GM19463 (cell line): ENCODE measurements around the gene CYTH3.

ENCODE experiments used
- ATAC-seq: cut with Tn5 transposase; IDR thresholded peaks from one replicate; pipeline ENCODE4 v1.9.1; 2021; ENCODE audit warnings: mild to moderate bottlenecking, moderate library complexity; ENCODE audit not compliant: unreplicated experiment

CYTH3 gene

DNA sequence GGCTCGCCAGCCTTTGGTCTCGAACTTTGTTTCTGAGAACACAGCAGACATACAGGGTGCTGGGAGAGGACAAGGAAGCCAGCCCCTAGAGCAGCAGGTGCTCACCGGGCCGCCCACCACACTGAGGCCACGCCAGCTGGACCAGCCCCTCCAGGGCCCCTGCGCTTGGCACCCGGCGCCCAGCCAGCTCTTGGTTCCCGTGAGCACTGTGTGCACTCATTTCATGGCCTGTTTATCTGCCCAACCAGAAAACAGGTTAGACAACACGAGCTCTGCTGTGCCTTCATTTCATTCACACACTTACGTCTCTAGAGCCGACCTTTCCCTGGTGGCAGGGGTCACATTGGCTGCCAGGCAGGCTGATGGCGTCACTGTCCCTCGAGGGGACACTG lies 104.0 kb downstream of the CYTH3 start:
- ATAC-seq, result no peak

DNA sequence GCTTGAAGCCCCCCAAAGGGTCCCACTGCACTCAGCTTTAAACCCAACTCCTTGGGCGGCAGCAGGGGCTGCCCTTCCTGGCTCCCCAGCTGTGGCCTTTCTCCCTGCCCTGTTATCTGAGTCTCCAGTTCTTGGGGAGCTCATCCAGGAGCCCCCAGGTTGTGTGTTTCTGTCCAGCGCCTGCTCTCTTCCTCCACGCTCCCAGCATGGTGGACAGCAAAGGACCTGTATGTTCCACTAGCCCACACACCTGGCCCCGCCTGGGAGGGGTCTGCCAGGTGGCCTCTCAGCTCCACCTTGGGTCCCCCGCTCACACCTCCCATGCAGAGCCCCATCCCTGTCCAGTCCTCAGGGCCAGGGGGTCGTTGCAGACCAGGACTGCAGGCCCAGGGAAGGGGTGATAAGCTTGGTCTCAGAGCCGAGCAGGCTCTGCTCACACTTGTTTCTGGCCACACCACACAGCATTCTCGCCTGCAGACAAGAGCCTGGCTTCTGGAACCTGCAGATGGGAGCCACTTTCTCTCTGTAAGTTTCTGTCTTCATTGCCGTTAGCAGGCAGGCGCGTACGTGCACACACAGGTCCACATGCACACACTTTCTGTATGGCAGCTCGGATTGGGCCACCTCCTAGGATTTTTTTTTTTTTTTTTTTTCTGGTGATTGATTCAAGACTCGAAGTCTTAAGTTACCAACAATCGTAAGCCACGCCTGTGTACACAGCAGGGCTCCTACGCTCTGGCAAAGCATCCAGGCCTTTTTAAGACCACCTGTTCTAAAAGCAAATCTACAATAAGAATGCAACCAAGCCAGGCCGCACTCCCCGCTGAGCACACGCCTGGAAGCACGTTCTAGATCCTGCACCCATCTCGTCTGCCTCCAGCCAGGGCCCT lies 104.6 kb downstream of the CYTH3 start:
- no peak for ATAC-seq

- no peak for ATAC-seq
Observed at GRCh38 chr7:6167004-6167551, 105.3 kb downstream of the CYTH3 start.

DNA sequence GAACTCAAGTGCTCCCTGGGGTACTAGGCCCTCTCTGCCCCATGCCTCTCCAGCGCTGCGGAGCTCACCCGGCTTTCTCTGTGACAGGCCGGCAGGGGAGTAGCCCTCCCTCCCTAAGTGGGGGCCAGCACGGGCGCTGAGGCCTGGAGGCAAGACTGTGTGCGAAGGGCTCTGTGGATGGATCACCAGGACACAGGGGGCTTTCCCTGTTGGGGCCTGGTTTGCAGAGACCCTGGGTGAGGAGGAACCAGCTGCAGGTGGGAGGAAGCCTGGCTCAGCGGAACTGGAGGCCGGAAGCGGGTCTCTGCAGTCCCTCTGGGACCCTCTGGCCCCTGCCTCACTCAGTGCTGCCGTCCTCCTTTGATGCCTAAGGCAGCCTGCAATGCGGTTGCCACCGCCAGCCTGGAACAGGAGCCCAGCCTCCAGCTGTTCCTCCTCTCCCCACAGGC lies 106.0 kb downstream of the CYTH3 start:
- ATAC-seq, result no peak

GRCh38 chr7:6165521-6166320 lies 106.7 kb downstream of the CYTH3 start:
- ATAC-seq, result no peak

DNA sequence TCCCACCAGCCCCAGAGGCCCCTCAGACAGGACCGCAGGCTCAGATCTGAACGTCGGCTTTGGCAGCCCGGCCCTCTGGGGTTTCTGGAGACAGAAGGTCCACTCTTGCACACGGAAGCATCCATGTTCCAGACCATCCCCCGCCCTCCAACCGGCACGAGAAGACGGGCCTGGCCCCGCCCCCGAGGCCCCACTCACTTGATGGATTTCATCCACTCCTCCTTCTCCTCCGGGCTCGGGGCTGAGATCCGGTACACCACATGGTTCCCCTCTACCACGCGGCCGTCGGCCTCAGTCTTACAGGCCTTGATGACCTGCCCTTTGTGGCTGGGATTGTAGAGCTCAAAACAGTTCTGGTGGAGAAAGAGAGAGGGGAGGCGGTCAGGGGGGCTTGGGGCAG lies 107.3 kb downstream of the CYTH3 start:
- ATAC-seq, result no peak

GRCh38 chr7:6164491-6164890 lies 107.9 kb downstream of the CYTH3 start:
- no peak for ATAC-seq

DNA sequence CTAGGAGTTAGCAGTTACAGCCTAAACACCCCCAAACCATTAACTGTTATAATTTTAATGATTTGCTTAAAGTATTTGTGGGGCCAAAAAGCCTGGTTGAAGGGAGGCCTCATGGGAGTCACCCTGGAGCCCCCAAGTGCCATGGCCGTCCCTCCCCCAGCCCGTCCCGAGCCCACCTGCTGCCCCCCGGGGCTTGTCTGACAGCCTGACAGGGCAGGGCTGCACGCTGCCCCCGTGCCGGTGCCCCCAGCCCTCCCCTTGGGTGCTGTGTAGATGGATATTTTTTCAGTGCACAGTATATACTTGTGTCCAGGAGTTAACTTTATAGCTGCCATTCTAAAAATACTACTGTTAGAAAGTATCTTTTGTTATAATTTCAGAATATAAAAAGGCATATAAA lies 108.4 kb downstream of the CYTH3 start:
- ATAC-seq, result no peak

DNA sequence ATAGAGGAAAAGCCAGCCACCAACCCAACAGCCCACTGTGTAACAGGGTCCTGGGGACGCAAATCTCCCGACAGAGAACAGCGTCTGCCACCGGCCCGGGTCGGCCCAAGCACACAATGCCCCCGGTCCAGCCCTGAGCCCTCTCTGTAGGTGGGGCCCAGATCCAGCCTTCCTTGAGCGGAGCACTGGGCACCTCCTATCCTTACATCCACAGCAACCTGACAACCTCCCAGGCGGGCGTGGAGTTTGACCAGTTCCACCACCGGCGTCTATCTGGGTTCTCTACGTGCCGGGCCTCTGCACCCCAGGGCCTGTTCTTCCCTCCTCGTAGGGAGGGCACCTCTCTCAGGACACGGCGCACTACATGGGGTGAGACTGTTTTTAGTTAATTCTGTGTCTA lies 109.0 kb downstream of the CYTH3 start:
- no peak for ATAC-seq

DNA sequence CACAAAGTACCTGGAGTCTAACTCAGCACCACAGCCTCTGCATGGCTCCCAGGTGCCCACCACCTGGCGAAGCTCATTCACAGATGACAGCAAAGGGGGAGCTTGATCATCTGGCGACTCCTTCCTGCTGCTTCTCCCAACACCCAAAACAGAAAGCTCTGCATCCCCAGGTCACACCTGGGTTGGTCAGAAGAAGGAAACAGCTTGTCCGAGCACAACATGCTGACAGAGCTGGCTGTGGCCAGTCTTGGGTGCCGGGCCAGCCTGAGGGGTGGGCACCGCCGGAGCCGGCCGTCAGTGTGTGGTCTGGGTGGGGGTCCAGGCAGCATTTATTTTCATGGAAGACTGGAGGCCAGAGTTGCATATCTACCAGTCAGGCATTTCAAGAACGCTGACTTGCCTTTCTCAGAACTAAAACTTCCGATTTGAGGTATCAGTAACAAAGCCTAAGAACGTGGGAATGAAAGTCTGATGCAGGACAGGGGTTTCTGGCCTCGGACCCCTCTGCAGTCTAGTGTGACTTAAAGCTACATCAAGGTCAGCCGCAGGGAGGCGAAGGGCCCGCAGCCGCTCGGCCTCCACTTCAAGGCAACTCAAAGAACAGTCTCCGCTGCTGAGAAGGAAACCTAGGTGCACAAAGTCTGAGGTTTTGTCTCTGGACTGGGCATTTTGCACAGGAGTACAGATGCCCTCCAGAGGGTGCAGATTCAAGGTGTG lies 109.6 kb downstream of the CYTH3 start:
- ATAC-seq, result no peak

- ATAC-seq, result no peak
Observed at GRCh38 chr7:6162331-6162620, 110.1 kb downstream of the CYTH3 start.

- no peak for ATAC-seq
Observed at GRCh38 chr7:6161463-6162330, 110.7 kb downstream of the CYTH3 start.

GRCh38 chr7:6160191-6160623 lies 112.2 kb downstream of the CYTH3 start:
- ATAC-seq, result no peak

DNA sequence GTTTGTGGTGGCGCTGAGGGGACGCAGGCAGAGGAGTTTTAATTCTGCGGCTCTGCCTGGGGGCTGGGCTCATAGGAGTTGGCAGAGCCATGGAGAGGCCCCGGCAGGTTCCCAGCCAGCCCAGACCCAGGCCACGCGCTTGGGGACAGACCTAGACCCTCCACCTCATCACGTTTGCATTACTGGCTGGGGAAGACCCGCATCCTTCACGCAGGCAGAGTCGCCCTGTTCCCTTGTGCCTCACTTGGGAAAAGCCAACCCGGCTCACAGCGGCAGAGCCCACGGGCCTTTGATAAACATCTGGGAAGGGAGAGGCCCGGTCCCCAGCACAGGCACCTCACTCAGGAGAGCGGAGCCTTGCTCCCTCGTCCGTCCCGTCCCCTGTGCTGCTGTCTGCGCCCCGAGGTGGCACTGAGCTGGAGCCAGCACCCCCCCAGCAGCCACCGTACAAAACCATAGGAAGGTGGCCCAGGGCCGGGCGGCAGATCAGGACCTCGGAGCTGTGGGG lies 112.8 kb downstream of the CYTH3 start:
- ATAC-seq, result no peak

DNA sequence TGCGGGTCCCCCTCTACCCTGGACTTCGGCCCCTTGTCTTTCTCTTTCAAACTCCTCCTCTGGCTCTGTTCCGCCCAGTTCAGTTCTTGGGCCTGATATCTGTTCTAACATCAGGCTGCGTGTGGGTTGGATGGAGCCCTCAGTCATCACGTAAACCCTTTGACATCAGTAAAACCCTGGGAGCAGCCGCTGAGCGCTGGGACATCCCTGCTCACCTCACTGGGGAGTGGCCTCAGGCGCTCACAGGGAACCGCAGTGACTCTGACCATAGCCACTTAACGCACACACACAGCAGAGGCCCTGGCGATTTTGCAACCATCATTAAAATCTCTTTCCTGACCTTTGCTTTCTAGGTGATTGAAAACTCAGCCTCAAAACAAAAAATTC lies 113.3 kb downstream of the CYTH3 start:
- ATAC-seq, result no peak

GRCh38 chr7:6158424-6159096 lies 113.9 kb downstream of the CYTH3 start:
- ATAC-seq, result no peak

DNA sequence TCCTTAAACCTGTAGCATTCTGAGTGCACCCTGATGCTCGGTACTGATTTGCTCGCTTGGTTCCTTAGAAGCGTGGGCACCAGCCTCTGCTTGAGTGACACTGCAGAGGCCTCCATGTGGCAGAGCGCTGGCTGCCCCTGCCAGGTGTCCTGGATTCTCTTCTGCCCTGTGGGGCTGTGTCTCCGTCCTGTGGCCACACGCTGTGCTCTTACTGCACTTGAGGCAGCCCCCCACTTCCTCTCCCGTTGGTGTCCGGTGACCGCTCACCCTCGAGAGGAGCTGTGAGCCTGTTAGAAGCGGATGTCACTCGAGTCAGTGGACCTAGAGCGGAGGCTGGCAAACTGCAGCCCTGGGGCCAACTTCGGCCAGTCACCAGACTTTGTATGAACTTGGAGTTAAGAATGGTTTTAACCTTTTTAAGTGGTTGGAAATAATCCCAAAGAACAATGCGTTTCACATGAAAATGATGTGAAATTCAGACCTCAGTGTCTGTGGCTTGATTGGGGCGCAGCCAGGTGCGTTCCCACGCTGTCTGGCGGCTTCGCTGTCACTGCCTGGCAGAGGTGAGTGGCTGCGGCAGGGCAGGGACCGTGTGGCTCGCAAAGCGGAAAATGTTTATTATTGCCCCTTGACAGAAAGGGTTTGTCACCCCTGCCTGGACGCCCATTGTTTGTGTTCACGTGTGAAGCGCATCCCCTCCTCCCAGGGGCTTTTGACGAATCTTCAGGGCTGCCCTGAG lies 114.6 kb downstream of the CYTH3 start:
- no peak for ATAC-seq

- no peak for ATAC-seq
Observed at GRCh38 chr7:6156734-6157133, 115.7 kb downstream of the CYTH3 start.

GRCh38 chr7:6155596-6155995 lies 116.8 kb downstream of the CYTH3 start:
- ATAC-seq, result no peak
